DOHH2 (cell line): ENCODE measurements around the gene NDUFA5.
"Not testable (repeated sequence)": the region's sequence is repeated elsewhere in the genome, so short reads cannot be mapped to it uniquely, and the experiment has no call there.

Experiments used
- EZH2phosphoT487 ChIP-seq: fragments of 200-600 bp; sonication (generic); IDR thresholded peaks from 2 replicates; pipeline ENCODE4 v1.6.1; 2017; ENCODE audit warnings: borderline replicate concordance, mild to moderate bottlenecking, antibody characterized with exemption, low read length, moderate library complexity, mixed read lengths
- TF ChIP-seq, protein P1 (sequence below): fragments of 200-600 bp; sonication (generic); IDR thresholded peaks from one replicate; pipeline ENCODE4 v1.5.1; 2014; ENCODE audit warnings: antibody characterized with exemption, mild to moderate bottlenecking, low read depth, low read length; ENCODE audit not compliant: poor library complexity, severe bottlenecking

GRCh38 chr7:123527712-123528225, 29.8 kb downstream of the NDUFA5 start:
- TF ChIP-seq, protein P1, sequence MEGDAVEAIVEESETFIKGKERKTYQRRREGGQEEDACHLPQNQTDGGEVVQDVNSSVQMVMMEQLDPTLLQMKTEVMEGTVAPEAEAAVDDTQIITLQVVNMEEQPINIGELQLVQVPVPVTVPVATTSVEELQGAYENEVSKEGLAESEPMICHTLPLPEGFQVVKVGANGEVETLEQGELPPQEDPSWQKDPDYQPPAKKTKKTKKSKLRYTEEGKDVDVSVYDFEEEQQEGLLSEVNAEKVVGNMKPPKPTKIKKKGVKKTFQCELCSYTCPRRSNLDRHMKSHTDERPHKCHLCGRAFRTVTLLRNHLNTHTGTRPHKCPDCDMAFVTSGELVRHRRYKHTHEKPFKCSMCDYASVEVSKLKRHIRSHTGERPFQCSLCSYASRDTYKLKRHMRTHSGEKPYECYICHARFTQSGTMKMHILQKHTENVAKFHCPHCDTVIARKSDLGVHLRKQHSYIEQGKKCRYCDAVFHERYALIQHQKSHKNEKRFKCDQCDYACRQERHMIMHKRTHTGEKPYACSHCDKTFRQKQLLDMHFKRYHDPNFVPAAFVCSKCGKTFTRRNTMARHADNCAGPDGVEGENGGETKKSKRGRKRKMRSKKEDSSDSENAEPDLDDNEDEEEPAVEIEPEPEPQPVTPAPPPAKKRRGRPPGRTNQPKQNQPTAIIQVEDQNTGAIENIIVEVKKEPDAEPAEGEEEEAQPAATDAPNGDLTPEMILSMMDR = not testable (repeated sequence)
- TF ChIP-seq EZH2phosphoT487 = not testable (repeated sequence)
